Measurements from ENCODE around the gene EFCAB5. TPM values are rescaled to one million over a fixed set of nuclear protein-coding genes. Genes with fewer than 3 reads are reported as not detected.
"Not testable (repeated sequence)": the region's sequence is repeated elsewhere in the genome, so short reads cannot be mapped to it uniquely, and the experiment has no call there.

The EFCAB5 gene
- total and polyA plus RNA-seq, 12 donors: 0.03 to 1.4 (median 0.19) TPM; not detected in 6

GRCh38 chr17:30086896-30087295, 145.5 kb downstream of the EFCAB5 start:
- Histone ChIP-seq H3K27me3 (peaks cover 9% of the 10 kb centered on the region), H3K4me3 (no peak overlapping the region), H3K27ac (no peak overlapping the region), H3K9me3 (replicated peaks in 1 of 3) (no peaks in the 10 kb centered on the region), H3K4me1 (replicated peaks in 1 of 2) (no peaks in the 10 kb centered on the region), H3K36me3 (replicated peaks in 1 of 2) (no peaks in the 10 kb centered on the region)
- intact Hi-C loops (cut with DNase I): loop anchor here (5.0 to 10.0 kb wide), 2 partner anchors 52 to 55 kb away; no protein-coding TSS in a partner anchor
- 73 to 83% (median 78%) methylated on average over 2 of the region's 2 CpGs for WGBS, 4 donors
- DNase-seq: no peak
- TF ChIP-seq CTCF (IDR thresholded peaks at IDR 0.05) (no peak), POLR2A (IDR thresholded peaks at IDR 0.05) (no peak)

GRCh38 chr17:30087431-30087830, 146.0 kb downstream of the EFCAB5 start:
- H3K27ac ChIP-seq; DNase-seq; H3K9me3 ChIP-seq (replicated peaks in 1 of 3); H3K4me3 ChIP-seq; H3K27me3 ChIP-seq; H3K4me1 ChIP-seq (replicated peaks in 1 of 2); H3K36me3 ChIP-seq (replicated peaks in 1 of 2): not testable (repeated sequence)
- WGBS, 4 donors: 71 to 87% (median 82%) methylated on average over 3 of the region's 3 CpGs
- intact Hi-C loops (cut with DNase I): loop anchor here (5.0 to 10.0 kb wide), 2 partner anchors 53 to 55 kb away; no protein-coding TSS in a partner anchor

- H3K36me3 ChIP-seq (replicated peaks in 1 of 2): no peaks in the 10 kb centered on the region
- 75 to 82% (median 78%) methylated on average over 4 of the region's 4 CpGs for WGBS, 4 donors
- no peak for DNase-seq
- no peaks in the 10 kb centered on the region for H3K9me3 ChIP-seq (replicated peaks in 1 of 3)
- no peak for TF ChIP-seq CTCF (IDR thresholded peaks at IDR 0.05)
- TF ChIP-seq POLR2A (IDR thresholded peaks at IDR 0.05): no peak
- no peak overlapping the region for H3K27ac ChIP-seq
- intact Hi-C loops (cut with DNase I): no loop called here
- no peak overlapping the region for H3K4me3 ChIP-seq
- peaks cover 9% of the 10 kb centered on the region for H3K27me3 ChIP-seq
- H3K4me1 ChIP-seq (replicated peaks in 1 of 2): no peaks in the 10 kb centered on the region
Observed at GRCh38 chr17:30091121-30091670, 149.8 kb downstream of the EFCAB5 start.

GRCh38 chr17:30091771-30092170, 150.3 kb downstream of the EFCAB5 start:
- no peaks in the 10 kb centered on the region for H3K9me3 ChIP-seq (replicated peaks in 1 of 3)
- TF ChIP-seq CTCF (IDR thresholded peaks at IDR 0.05): no peak
- TF ChIP-seq POLR2A (IDR thresholded peaks at IDR 0.05): no peak
- H3K36me3 ChIP-seq (replicated peaks in 1 of 2): no peaks in the 10 kb centered on the region
- H3K4me1 ChIP-seq (replicated peaks in 1 of 2): no peaks in the 10 kb centered on the region
- no peak overlapping the region for H3K4me3 ChIP-seq
- DNase-seq: no peak
- no peak overlapping the region for H3K27ac ChIP-seq
- WGBS, 4 donors: 51 to 65% (median 60%) methylated on average over 6 of the region's 6 CpGs
- H3K27me3 ChIP-seq: peaks cover 9% of the 10 kb centered on the region
- intact Hi-C loops (cut with DNase I): no loop called here

- Histone ChIP-seq H3K36me3 (replicated peaks in 1 of 2) (no peaks in the 10 kb centered on the region), H3K27me3 (peaks cover 6% of the 10 kb centered on the region), H3K9me3 (replicated peaks in 1 of 3) (no peaks in the 10 kb centered on the region), H3K4me1 (replicated peaks in 1 of 2) (no peaks in the 10 kb centered on the region), H3K27ac (no peak overlapping the region), H3K4me3 (no peak overlapping the region)
- no peak for DNase-seq
- TF ChIP-seq POLR2A (IDR thresholded peaks at IDR 0.05): no peak
- TF ChIP-seq CTCF (IDR thresholded peaks at IDR 0.05): no peak
- intact Hi-C loops (cut with DNase I): no loop called here
Observed at GRCh38 chr17:30092886-30093285, 151.5 kb downstream of the EFCAB5 start.

Data from adrenal gland (tissue), 12 donors.